Measurements from ENCODE around the gene NRROS. TPM values are rescaled to one million over a fixed set of nuclear protein-coding genes. Genes with fewer than 3 reads are reported as not detected.

Gene NRROS
- total RNA-seq, 1 experiment from 2014 or later: 0.64 TPM

- CTCF ChIA-PET: interaction anchor here (2.8 kb wide), 1 partner anchor 77 kb away, joined by 18 read pairs; no protein-coding TSS in a partner anchor
- peak; percentile 31 for DNase-seq (ENCODE audit: low spot score)
- H3K4me3 ChIP-seq (ENCODE audit: low read depth, low read length, poor library complexity, severe bottlenecking): no peak overlapping the region
- POLR2A ChIA-PET (ENCODE audit: low non-redundant PET): no interaction called here
- no peaks in the 10 kb centered on the region for H3K27me3 ChIP-seq (replicated peaks; ENCODE audit: insufficient read depth, low read depth, low read length, poor library complexity)
- no TSS peak for BruUV-seq (replicated peaks)
- H3K4me1 ChIP-seq (ENCODE audit: insufficient read depth, low read length, poor library complexity, severe bottlenecking): peaks cover 50% of the 10 kb centered on the region
- intact Hi-C loops (cut with micrococcal nuclease; ENCODE audit: unreplicated experiment): loop anchor here (5.0 kb wide), 2 partner anchors 149 to 434 kb away; no protein-coding TSS in a partner anchor
- H3K9me3 ChIP-seq (ENCODE audit: low read depth, low read length, poor library complexity, severe bottlenecking): no peaks in the 10 kb centered on the region
- peak overlapping the region; percentile 9 for H3K27ac ChIP-seq (ENCODE audit: low read depth, low read length, poor library complexity, severe bottlenecking)
- TF ChIP-seq EZH2 (IDR thresholded peaks at IDR 0.05; ENCODE audit: borderline replicate concordance, low read depth, low read length, poor library complexity, severe bottlenecking) (no peak), CTCF (conservative IDR thresholded peaks at IDR 0.05; ENCODE audit: low read depth, low read length) (no peak)
- no peaks in the 10 kb centered on the region for H3K36me3 ChIP-seq (ENCODE audit: insufficient read depth, low read length, poor library complexity, severe bottlenecking)
These were observed 46.9 kb downstream of the NRROS start for GRCh38 chr3:196686436-196686835.

- DNase-seq (ENCODE audit: low spot score): peak; percentile 89
- Histone ChIP-seq H3K4me3 (ENCODE audit: low read depth, low read length, poor library complexity, severe bottlenecking) (no peak overlapping the region), H3K27me3 (replicated peaks; ENCODE audit: insufficient read depth, low read depth, low read length, poor library complexity) (no peaks in the 10 kb centered on the region), H3K27ac (ENCODE audit: low read depth, low read length, poor library complexity, severe bottlenecking) (peak overlapping the region; percentile 75), H3K4me1 (ENCODE audit: insufficient read depth, low read length, poor library complexity, severe bottlenecking) (peaks cover 50% of the 10 kb centered on the region), H3K9me3 (ENCODE audit: low read depth, low read length, poor library complexity, severe bottlenecking) (no peaks in the 10 kb centered on the region), H3K36me3 (ENCODE audit: insufficient read depth, low read length, poor library complexity, severe bottlenecking) (no peaks in the 10 kb centered on the region)
- TF ChIP-seq CTCF (conservative IDR thresholded peaks at IDR 0.05; ENCODE audit: low read depth, low read length) (no peak), EZH2 (IDR thresholded peaks at IDR 0.05; ENCODE audit: borderline replicate concordance, low read depth, low read length, poor library complexity, severe bottlenecking) (no peak)
- BruUV-seq (replicated peaks): no TSS peak
- ChIA-PET POLR2A (ENCODE audit: low non-redundant PET) (interaction anchor here (0.6 kb wide), 3 partner anchors 23 to 198 kb away, joined by 3 to 9 read pairs (median 3); partner anchors contain the start of gene PAK2), CTCF (interaction anchor here (1.7 kb wide), 1 partner anchor 79 kb away, joined by 6 read pairs; no protein-coding TSS in a partner anchor)
- intact Hi-C loops (cut with micrococcal nuclease; ENCODE audit: unreplicated experiment): loop anchor here (5.0 kb wide), 2 partner anchors 151 to 436 kb away; no protein-coding TSS in a partner anchor
These were observed 48.9 kb downstream of the NRROS start for GRCh38 chr3:196688349-196688748.

- DNase-seq (ENCODE audit: low spot score): no peak
- Histone ChIP-seq H3K4me3 (ENCODE audit: low read depth, low read length, poor library complexity, severe bottlenecking) (no peak overlapping the region), H3K27me3 (replicated peaks; ENCODE audit: insufficient read depth, low read depth, low read length, poor library complexity) (no peaks in the 10 kb centered on the region), H3K27ac (ENCODE audit: low read depth, low read length, poor library complexity, severe bottlenecking) (no peak overlapping the region), H3K4me1 (ENCODE audit: insufficient read depth, low read length, poor library complexity, severe bottlenecking) (peaks cover 43% of the 10 kb centered on the region), H3K9me3 (ENCODE audit: low read depth, low read length, poor library complexity, severe bottlenecking) (no peaks in the 10 kb centered on the region), H3K36me3 (ENCODE audit: insufficient read depth, low read length, poor library complexity, severe bottlenecking) (no peaks in the 10 kb centered on the region)
- TF ChIP-seq CTCF (conservative IDR thresholded peaks at IDR 0.05; ENCODE audit: low read depth, low read length) (no peak), EZH2 (IDR thresholded peaks at IDR 0.05; ENCODE audit: borderline replicate concordance, low read depth, low read length, poor library complexity, severe bottlenecking) (no peak)
- POLR2A ChIA-PET (ENCODE audit: low non-redundant PET): no interaction called here
- CTCF ChIA-PET: interaction anchor here (1.4 kb wide), 1 partner anchor 80 kb away, joined by 5 read pairs; no protein-coding TSS in a partner anchor
- intact Hi-C loops (cut with micrococcal nuclease; ENCODE audit: unreplicated experiment): loop anchor here (5.0 kb wide), 2 partner anchors 153 to 438 kb away; no protein-coding TSS in a partner anchor
- no TSS peak for BruUV-seq (replicated peaks)
These were observed 50.6 kb downstream of the NRROS start for GRCh38 chr3:196689941-196690660.

Measured in A673 (cell line).